HepG2 (cell line): ENCODE data around the gene CER1. TPM values are rescaled to one million over a fixed set of nuclear protein-coding genes. Genes with fewer than 3 reads are reported as not detected.

Source experiments
- BRCA1 ChIP-seq: sonication (generic); formaldehyde crosslinking; IDR thresholded peaks from 2 replicates; pipeline ENCODE4 v1.4.0; 2020; ENCODE audit warnings: missing genetic modification reagents
- CEBPG ChIP-seq: IDR thresholded peaks from 2 replicates; pipeline ENCODE4 v1.6.1; 2016
- DNMT1 ChIP-seq: sonication (generic); formaldehyde crosslinking; IDR thresholded peaks from 2 replicates; pipeline ENCODE4 v1.5.1; 2020; ENCODE audit warnings: mild to moderate bottlenecking, missing genetic modification reagents
- DR1 ChIP-seq: sonication (generic); formaldehyde crosslinking; IDR thresholded peaks from 2 replicates; pipeline ENCODE4 v1.8.0; 2021; ENCODE audit warnings: mild to moderate bottlenecking, missing genetic modification reagents, inconsistent platforms
- ETV6 ChIP-seq: sonication (generic); formaldehyde crosslinking; conservative IDR thresholded peaks from 2 replicates; pipeline ENCODE4 v1.4.0; 2020; ENCODE audit warnings: missing genetic modification reagents
- FOXO4 ChIP-seq: sonication (generic); formaldehyde crosslinking; conservative IDR thresholded peaks from 2 replicates; pipeline ENCODE4 v1.8.1; 2023; ENCODE audit warnings: missing genetic modification reagents
- HNRNPH1 ChIP-seq: fragments of 200-400 bp; formaldehyde crosslinking; optimal IDR thresholded peaks from 2 replicates; pipeline ENCODE3; 2017; ENCODE audit warnings: mild to moderate bottlenecking, low read depth, low read length
- KDM1A ChIP-seq: IDR thresholded peaks from 2 replicates; pipeline ENCODE4 v1.6.1; 2016; ENCODE audit warnings: missing compliant biosample characterization
- MAFG ChIP-seq: sonication (generic); formaldehyde crosslinking; IDR thresholded peaks from 2 replicates; pipeline ENCODE4 v1.5.1; 2020; ENCODE audit warnings: mild to moderate bottlenecking, missing genetic modification reagents
- MIXL1 ChIP-seq: IDR thresholded peaks from 2 replicates; pipeline ENCODE4 v1.6.1; 2016
- NCOA2 ChIP-seq: sonication (generic); formaldehyde crosslinking; IDR thresholded peaks from 2 replicates; pipeline ENCODE4 v1.8.0; 2022; ENCODE audit warnings: inconsistent platforms
- NR2F2 ChIP-seq: IDR thresholded peaks from 2 replicates; pipeline ENCODE4 v1.6.1; 2012; ENCODE audit warnings: low read depth, inconsistent platforms, borderline replicate concordance
- RCOR2 ChIP-seq: IDR thresholded peaks from 2 replicates; pipeline ENCODE4 v1.6.1; 2016; ENCODE audit warnings: missing biosample characterization, missing genetic modification reagents
- RFX1 ChIP-seq: fragments of 450-650 bp; IDR thresholded peaks from 2 replicates; pipeline ENCODE4 v1.6.1; 2017
- TBX3 ChIP-seq: fragments of 450-650 bp; IDR thresholded peaks from 2 replicates; pipeline ENCODE4 v1.6.1; 2017; ENCODE audit warnings: antibody characterized with exemption, mild to moderate bottlenecking, inconsistent platforms, borderline replicate concordance
- TCF7L2 ChIP-seq: IDR thresholded peaks from 2 replicates; pipeline ENCODE4 v1.6.1; 2011; ENCODE audit warnings: mild to moderate bottlenecking, low read depth, low read length, moderate library complexity
- THYN1 ChIP-seq: sonication (generic); formaldehyde crosslinking; IDR thresholded peaks from 2 replicates; pipeline ENCODE4 v1.8.1; 2023; ENCODE audit warnings: low read depth, mild to moderate bottlenecking, moderate library complexity, missing genetic modification reagents, borderline replicate concordance
- ZBTB38 ChIP-seq: sonication (generic); formaldehyde crosslinking; IDR thresholded peaks from 2 replicates; pipeline ENCODE4 v1.5.1; 2020; ENCODE audit warnings: mild to moderate bottlenecking, missing genetic modification reagents
- ZNF12 ChIP-seq: sonication (generic); formaldehyde crosslinking; IDR thresholded peaks from 2 replicates; pipeline ENCODE4 v1.5.0; 2020; ENCODE audit warnings: missing genetic modification reagents
- ZNF143 ChIP-seq: sonication (generic); formaldehyde crosslinking; IDR thresholded peaks from 2 replicates; pipeline ENCODE4 v1.4.0; 2020; ENCODE audit warnings: missing genetic modification reagents
- ZNF383 ChIP-seq: sonication (generic); formaldehyde crosslinking; IDR thresholded peaks from 2 replicates; pipeline ENCODE4 v1.4.0; 2020; ENCODE audit warnings: missing genetic modification reagents, mild to moderate bottlenecking, borderline replicate concordance
- ZNF577 ChIP-seq: sonication (generic); formaldehyde crosslinking; IDR thresholded peaks from 2 replicates; pipeline ENCODE4 v1.4.0; 2020; ENCODE audit warnings: mild to moderate bottlenecking, low read depth, missing genetic modification reagents, borderline replicate concordance
- ZNF614 ChIP-seq: IDR thresholded peaks from 2 replicates; pipeline ENCODE4 v1.6.1; 2018; ENCODE audit warnings: missing biosample characterization, missing genetic modification reagents, inconsistent platforms, borderline replicate concordance
- ZNF891 ChIP-seq: sonication (generic); formaldehyde crosslinking; IDR thresholded peaks from 2 replicates; pipeline ENCODE4 v1.5.0; 2020; ENCODE audit warnings: mild to moderate bottlenecking, missing genetic modification reagents
- polyA plus RNA-seq, 8 experiments: library from polyadenylated mRNA; depleted of rRNA in 3 of 8; stranded (reverse) in 7 of 8; unstranded in 1 of 8; fragments of >200 nt; fragmentation: Illumina TruSeq in 4 of 8; extraction: Trizol in 4 of 8; gene quantifications; 2 replicates each; pipeline versions ENCODE4 v1.2.1 to v1.2.3, GENCODE V29; 2011 to 2016; ENCODE audit warnings: low read depth in 4 of 8, missing spikeins in 1 of 8, mixed read lengths in 1 of 8; ENCODE audit not compliant: insufficient read depth in 1 of 8
- total RNA-seq, 5 experiments: library from RNA; depleted of rRNA; stranded (reverse); fragments of >200 nt; fragmentation: Illumina TruSeq; extraction: Trizol; gene quantifications; 2 replicates each; pipeline ENCODE4 v1.2.3, GENCODE V29; 2016; ENCODE audit warnings: low read depth in 1 of 5
- TF ChIP-seq, protein P1 (sequence below): sonication (generic); formaldehyde crosslinking; IDR thresholded peaks from 2 replicates; pipeline ENCODE4 v1.5.0; 2020; ENCODE audit warnings: missing genetic modification reagents
- TF ChIP-seq, protein P2 (sequence below): sonication (generic); formaldehyde crosslinking; IDR thresholded peaks from 2 replicates; pipeline ENCODE4 v1.5.0; 2020; ENCODE audit warnings: mild to moderate bottlenecking, missing genetic modification reagents
- TF ChIP-seq, protein P3 (sequence below): sonication (generic); formaldehyde crosslinking; IDR thresholded peaks from 2 replicates; pipeline ENCODE4 v1.4.0; 2020; ENCODE audit warnings: mild to moderate bottlenecking, missing genetic modification reagents

CER1 gene
- total and polyA plus RNA-seq, 2 of the 13 experiments (the other 11 are each of a cell fraction or from before 2014, with no cell fraction given) = 0.18 TPM; not detected in 1

DNA sequence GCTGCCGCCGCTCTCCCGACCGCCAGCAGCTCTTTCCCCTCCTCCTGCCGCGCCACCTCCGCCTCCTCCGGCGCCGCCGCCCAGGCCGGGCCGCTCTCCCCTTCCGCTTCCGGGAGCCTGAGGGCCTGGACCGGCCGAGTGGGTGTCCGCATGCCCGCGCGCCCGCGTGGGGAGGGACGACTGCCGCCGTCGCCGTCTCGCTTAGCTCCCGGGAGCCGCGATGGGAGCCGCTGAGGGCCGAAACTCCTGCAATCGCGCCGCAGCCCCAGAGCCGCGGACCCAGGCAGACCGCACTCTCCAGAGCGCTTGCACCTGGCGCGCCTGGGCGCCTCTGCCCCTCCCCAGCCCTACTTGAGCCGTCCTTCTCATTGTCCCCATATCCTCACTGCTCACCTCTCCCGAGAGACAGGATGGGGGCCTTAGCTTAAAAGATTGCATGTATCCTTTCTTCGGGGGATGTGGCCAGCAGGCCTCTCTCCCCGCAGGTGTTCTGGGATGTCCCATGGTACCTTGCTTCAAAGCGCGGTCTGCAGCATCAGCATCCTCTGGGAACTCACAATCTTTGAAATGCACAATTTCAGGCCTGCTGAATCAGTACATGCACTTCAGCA, 29.2 kb downstream of the CER1 start, which contains the start of gene ZDHHC21 (continued):
- TF ChIP-seq THYN1 (CRISPR knock-in tag) (no peak), ZBTB38 (CRISPR knock-in tag) (peak; percentile 61; the same call in 1 of the 2 replicates), NR2F2 (no peak), TCF7L2 (no peak), RFX1 (no peak), FOXO4 (CRISPR knock-in tag) (0 out of 2 replicates have a peak, but pooled peaks have one; percentile 96), ZNF614 (CRISPR knock-in tag) (no peak; the same call in 1 of the 2 replicates), ZNF891 (CRISPR knock-in tag) (peak; percentile 91), KDM1A (CRISPR knock-in tag) (no peak), TBX3 (no peak), RCOR2 (CRISPR knock-in tag) (no peak), DNMT1 (CRISPR knock-in tag) (no peak; the same call in 1 of the 2 replicates), MAFG (peak; percentile 39; the same call in 1 of the 2 replicates), ZNF383 (CRISPR knock-in tag) (no peak), ZNF143 (CRISPR knock-in tag) (peak; percentile 78), MIXL1 (CRISPR knock-in tag) (no peak), ZNF577 (no peak), ETV6 (CRISPR knock-in tag) (peak; percentile 59), CEBPG (CRISPR knock-in tag) (no peak), ZNF12 (CRISPR knock-in tag) (peak; percentile 37; the same call in 1 of the 2 replicates), NCOA2 (CRISPR knock-in tag) (peak; percentile 32; the same call in 1 of the 2 replicates), BRCA1 (CRISPR knock-in tag) (no peak), DR1 (CRISPR knock-in tag) (peak; percentile 36; the same call in 1 of the 2 replicates), HNRNPH1 (no peak)
- TF ChIP-seq, protein P1, sequence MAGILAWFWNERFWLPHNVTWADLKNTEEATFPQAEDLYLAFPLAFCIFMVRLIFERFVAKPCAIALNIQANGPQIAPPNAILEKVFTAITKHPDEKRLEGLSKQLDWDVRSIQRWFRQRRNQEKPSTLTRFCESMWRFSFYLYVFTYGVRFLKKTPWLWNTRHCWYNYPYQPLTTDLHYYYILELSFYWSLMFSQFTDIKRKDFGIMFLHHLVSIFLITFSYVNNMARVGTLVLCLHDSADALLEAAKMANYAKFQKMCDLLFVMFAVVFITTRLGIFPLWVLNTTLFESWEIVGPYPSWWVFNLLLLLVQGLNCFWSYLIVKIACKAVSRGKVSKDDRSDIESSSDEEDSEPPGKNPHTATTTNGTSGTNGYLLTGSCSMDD (CRISPR knock-in tag) = no peak
- TF ChIP-seq, protein P2, sequence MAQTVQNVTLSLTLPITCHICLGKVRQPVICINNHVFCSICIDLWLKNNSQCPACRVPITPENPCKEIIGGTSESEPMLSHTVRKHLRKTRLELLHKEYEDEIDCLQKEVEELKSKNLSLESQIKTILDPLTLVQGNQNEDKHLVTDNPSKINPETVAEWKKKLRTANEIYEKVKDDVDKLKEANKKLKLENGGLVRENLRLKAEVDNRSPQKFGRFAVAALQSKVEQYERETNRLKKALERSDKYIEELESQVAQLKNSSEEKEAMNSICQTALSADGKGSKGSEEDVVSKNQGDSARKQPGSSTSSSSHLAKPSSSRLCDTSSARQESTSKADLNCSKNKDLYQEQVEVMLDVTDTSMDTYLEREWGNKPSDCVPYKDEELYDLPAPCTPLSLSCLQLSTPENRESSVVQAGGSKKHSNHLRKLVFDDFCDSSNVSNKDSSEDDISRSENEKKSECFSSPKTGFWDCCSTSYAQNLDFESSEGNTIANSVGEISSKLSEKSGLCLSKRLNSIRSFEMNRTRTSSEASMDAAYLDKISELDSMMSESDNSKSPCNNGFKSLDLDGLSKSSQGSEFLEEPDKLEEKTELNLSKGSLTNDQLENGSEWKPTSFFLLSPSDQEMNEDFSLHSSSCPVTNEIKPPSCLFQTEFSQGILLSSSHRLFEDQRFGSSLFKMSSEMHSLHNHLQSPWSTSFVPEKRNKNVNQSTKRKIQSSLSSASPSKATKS (CRISPR knock-in tag) = no peak
- TF ChIP-seq, protein P3, sequence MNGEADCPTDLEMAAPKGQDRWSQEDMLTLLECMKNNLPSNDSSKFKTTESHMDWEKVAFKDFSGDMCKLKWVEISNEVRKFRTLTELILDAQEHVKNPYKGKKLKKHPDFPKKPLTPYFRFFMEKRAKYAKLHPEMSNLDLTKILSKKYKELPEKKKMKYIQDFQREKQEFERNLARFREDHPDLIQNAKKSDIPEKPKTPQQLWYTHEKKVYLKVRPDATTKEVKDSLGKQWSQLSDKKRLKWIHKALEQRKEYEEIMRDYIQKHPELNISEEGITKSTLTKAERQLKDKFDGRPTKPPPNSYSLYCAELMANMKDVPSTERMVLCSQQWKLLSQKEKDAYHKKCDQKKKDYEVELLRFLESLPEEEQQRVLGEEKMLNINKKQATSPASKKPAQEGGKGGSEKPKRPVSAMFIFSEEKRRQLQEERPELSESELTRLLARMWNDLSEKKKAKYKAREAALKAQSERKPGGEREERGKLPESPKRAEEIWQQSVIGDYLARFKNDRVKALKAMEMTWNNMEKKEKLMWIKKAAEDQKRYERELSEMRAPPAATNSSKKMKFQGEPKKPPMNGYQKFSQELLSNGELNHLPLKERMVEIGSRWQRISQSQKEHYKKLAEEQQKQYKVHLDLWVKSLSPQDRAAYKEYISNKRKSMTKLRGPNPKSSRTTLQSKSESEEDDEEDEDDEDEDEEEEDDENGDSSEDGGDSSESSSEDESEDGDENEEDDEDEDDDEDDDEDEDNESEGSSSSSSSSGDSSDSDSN (CRISPR knock-in tag) = peak; percentile 90
